ENCODE data around the gene RSAD1. TPM values are rescaled to one million over a fixed set of nuclear protein-coding genes. Genes with fewer than 3 reads are reported as not detected.

The RSAD1 gene
- total and polyA plus RNA-seq, 4 donors = 10.8 to 22.7 (median 18.6) TPM

- no peak overlapping the region for H3K9ac ChIP-seq (ENCODE audit: low read depth in 1 of 2, low read length in 2 of 2)
- H3K27me3 ChIP-seq (ENCODE audit: control insufficient read depth in 4 of 4, insufficient read depth in 4 of 4, low read length in 3 of 4) = no peaks in the 10 kb centered on the region
- WGBS = 79% methylated on average over 4 of the region's 4 CpGs
- peaks cover 0 to 7% (median 0%) of the 10 kb centered on the region in 4 donors for H3K36me3 ChIP-seq (ENCODE audit: control insufficient read depth in 4 of 4, insufficient read depth in 3 of 4, low read depth in 1 of 4, low read length in 3 of 4)
- H3K4me3 ChIP-seq (ENCODE audit: low read depth in 1 of 3, low read length in 3 of 3) = no peak overlapping the region
- no peak for TF ChIP-seq EGR1 (IDR thresholded peaks at IDR 0.05; ENCODE audit: low read depth in 2 of 2)
- TF ChIP-seq ZBTB33 (IDR thresholded peaks at IDR 0.05) = no peak
- no peak for TF ChIP-seq MAX (IDR thresholded peaks at IDR 0.05)
- TF ChIP-seq REST (IDR thresholded peaks at IDR 0.05) = no peak
- TF ChIP-seq JUND (IDR thresholded peaks at IDR 0.05) = no peak
- no peak for TF ChIP-seq RAD21 (IDR thresholded peaks at IDR 0.05)
- no peak for TF ChIP-seq YY1 (IDR thresholded peaks at IDR 0.05)
- TF ChIP-seq TAF1 (conservative IDR thresholded peaks at IDR 0.05) = no peak
- no peak for TF ChIP-seq HNF4A (conservative IDR thresholded peaks at IDR 0.05)
- no peak for TF ChIP-seq RXRA (IDR thresholded peaks at IDR 0.05)
- no peak for TF ChIP-seq FOXA2 (IDR thresholded peaks at IDR 0.05)
- H3K27ac ChIP-seq (ENCODE audit: low read depth in 1 of 2, low read length in 2 of 2) = no peak overlapping the region
- no peaks in the 10 kb centered on the region for H3K9me3 ChIP-seq (ENCODE audit: control insufficient read depth in 4 of 4, low read length in 3 of 4)
- DNase-seq (ENCODE audit: low spot score) = no peak
- peaks cover 24 to 63% (median 45%) of the 10 kb centered on the region in 4 donors for H3K4me1 ChIP-seq (ENCODE audit: control insufficient read depth in 4 of 4, insufficient read depth in 4 of 4, low read length in 3 of 4)
Measured at GRCh38 chr17:50464736-50465135, 13.9 kb upstream of the RSAD1 start.

- no peak overlapping the region for H3K4me3 ChIP-seq (ENCODE audit: low read depth in 1 of 3, low read length in 3 of 3)
- no peak overlapping the region for H3K9ac ChIP-seq (ENCODE audit: low read depth in 1 of 2, low read length in 2 of 2)
- H3K27ac ChIP-seq (ENCODE audit: low read depth in 1 of 2, low read length in 2 of 2) = no peak overlapping the region
- peaks cover 24 to 66% (median 46%) of the 10 kb centered on the region in 4 donors for H3K4me1 ChIP-seq (ENCODE audit: control insufficient read depth in 4 of 4, insufficient read depth in 4 of 4, low read length in 3 of 4)
- peaks cover 0 to 7% (median 0%) of the 10 kb centered on the region in 4 donors for H3K36me3 ChIP-seq (ENCODE audit: control insufficient read depth in 4 of 4, insufficient read depth in 3 of 4, low read depth in 1 of 4, low read length in 3 of 4)
- TF ChIP-seq FOXA2 (IDR thresholded peaks at IDR 0.05) (no peak), GABPA (IDR thresholded peaks at IDR 0.05 in 1 of 2, conservative IDR thresholded peaks at IDR 0.05 in 1 of 2) (no peak), ATF3 (IDR thresholded peaks at IDR 0.05) (no peak), HNF4G (IDR thresholded peaks at IDR 0.05) (no peak), REST (IDR thresholded peaks at IDR 0.05) (no peak), ZBTB33 (IDR thresholded peaks at IDR 0.05) (no peak), YY1 (IDR thresholded peaks at IDR 0.05) (no peak), RXRA (IDR thresholded peaks at IDR 0.05) (no peak), CTCF (IDR thresholded peaks at IDR 0.05; ENCODE audit: low read depth, low read length, missing input control) (no peak), MAX (IDR thresholded peaks at IDR 0.05) (no peak), TAF1 (conservative IDR thresholded peaks at IDR 0.05) (no peak), RAD21 (IDR thresholded peaks at IDR 0.05) (no peak), HNF4A (conservative IDR thresholded peaks at IDR 0.05) (no peak)
- H3K27me3 ChIP-seq (ENCODE audit: control insufficient read depth in 4 of 4, insufficient read depth in 4 of 4, low read length in 3 of 4) = no peaks in the 10 kb centered on the region
- H3K9me3 ChIP-seq (ENCODE audit: control insufficient read depth in 4 of 4, low read length in 3 of 4) = no peaks in the 10 kb centered on the region
- no peak for DNase-seq (ENCODE audit: low spot score)
- WGBS = 79% methylated on average over 6 of the region's 6 CpGs
Measured at GRCh38 chr17:50465171-50465570, 13.5 kb upstream of the RSAD1 start.

Data from liver (tissue), 9 donors.